Cardiac fibroblast (primary cell): ENCODE measurements around the gene ATXN1.

Source experiments
- DNase-seq, 2 donors: peaks; one replicate each; pipeline versions ENCODE4 v3.0.0 to v3.0.0-alpha.2; 2010; ENCODE audit warnings: low read depth in 2 of 2
- H3K4me3 ChIP-seq, 2 donors: replicated peaks in 1 of 2; 1 replicate in 1 of 2; 2 replicates in 1 of 2; pipeline ENCODE4 v1.5.1; 2011; ENCODE audit warnings: low read depth in 2 of 2, low read length in 2 of 2, mild to moderate bottlenecking in 2 of 2, moderate library complexity in 1 of 2
- CTCF ChIP-seq: IDR thresholded peaks from one replicate; pipeline ENCODE4 v1.5.1; 2011; ENCODE audit warnings: low read depth, mild to moderate bottlenecking, low read length, inconsistent platforms

Gene ATXN1

GRCh38 chr6:16608444-16608843 lies 152.8 kb downstream of the ATXN1 start:
- DNase-seq = no peak
- no peak for TF ChIP-seq CTCF
- no peak overlapping the region for H3K4me3 ChIP-seq

GRCh38 chr6:16602035-16602434 lies 159.2 kb downstream of the ATXN1 start:
- H3K4me3 ChIP-seq = no peak overlapping the region
- DNase-seq = no peak
- no peak for TF ChIP-seq CTCF

- TF ChIP-seq CTCF = no peak
- DNase-seq = no peak
Measured at GRCh38 chr6:16600701-16601100, 160.6 kb downstream of the ATXN1 start.

GRCh38 chr6:16600026-16600425 lies 161.2 kb downstream of the ATXN1 start:
- no peak for TF ChIP-seq CTCF
- DNase-seq = no peak
- no peak overlapping the region for H3K4me3 ChIP-seq

More at GRCh38 chr6:16600701-16601100, 160.6 kb downstream of the ATXN1 start:
- H3K4me3 ChIP-seq = no peak overlapping the region

GRCh38 chr6:16596616-16597331 lies 164.5 kb downstream of the ATXN1 start:
- no peak for DNase-seq
- no peak overlapping the region for H3K4me3 ChIP-seq
- no peak for TF ChIP-seq CTCF

GRCh38 chr6:16595514-16596120 lies 165.6 kb downstream of the ATXN1 start:
- TF ChIP-seq CTCF = no peak
- H3K4me3 ChIP-seq = no peak overlapping the region
- no peak for DNase-seq
